HL-60 (cell line): Measurements from ENCODE around the gene RAP1A.

Experiments
- DNase-seq, 2 experiments: peaks; one replicate each; pipeline ENCODE4 v3.0.0-alpha.2; 2010 to 2020; ENCODE audit warnings: low read depth in 1 of 2, low spot score in 1 of 2
- H3K27ac ChIP-seq: fragments of 250-450 bp; sonication (Bioruptor Pico); replicated peaks from 2 replicates; pipeline ENCODE4 v1.5.1; 2020; ENCODE audit warnings: mild to moderate bottlenecking, moderate library complexity
- H3K27me3 ChIP-seq: fragments of 250-450 bp; sonication (Bioruptor Pico); 2 replicates; pipeline ENCODE4 v1.5.1; 2021; ENCODE audit warnings: mild to moderate bottlenecking, moderate library complexity; ENCODE audit not compliant: insufficient read depth, poor library complexity, severe bottlenecking
- H3K4me3 ChIP-seq: replicated peaks from 2 replicates; pipeline ENCODE4 v1.5.1; 2011; ENCODE audit warnings: mild to moderate bottlenecking, control low read depth, low read length; ENCODE audit not compliant: insufficient read depth
- CTCF ChIP-seq: IDR thresholded peaks from one replicate; pipeline ENCODE4 v1.5.1; 2011; ENCODE audit warnings: low read length, control low read depth, inconsistent platforms; ENCODE audit not compliant: insufficient read depth
- GABPA ChIP-seq: IDR thresholded peaks from 2 replicates; pipeline ENCODE4 v1.6.1; 2012; ENCODE audit warnings: low read depth
- POLR2AphosphoS5 ChIP-seq: IDR thresholded peaks from 2 replicates; pipeline ENCODE4 v1.6.1; 2012; ENCODE audit warnings: low read depth
- REST ChIP-seq: IDR thresholded peaks from 2 replicates; pipeline ENCODE4 v1.6.1; 2012; ENCODE audit warnings: low read depth; ENCODE audit not compliant: insufficient replicate concordance
- SPI1 ChIP-seq: IDR thresholded peaks from 2 replicates; pipeline ENCODE4 v1.6.1; 2012; ENCODE audit warnings: low read depth, mild to moderate bottlenecking, borderline replicate concordance

The RAP1A gene

GRCh38 chr1:111699268-111699667 lies 79.7 kb downstream of the RAP1A start:
- Histone ChIP-seq H3K27me3 (no peaks in the 10 kb centered on the region), H3K4me3 (no peak overlapping the region), H3K27ac (no peak overlapping the region)
- TF ChIP-seq SPI1 (peak; percentile 70), POLR2AphosphoS5 (no peak)
- no peak for DNase-seq

- Histone ChIP-seq H3K27ac (no peak overlapping the region), H3K27me3 (no peaks in the 10 kb centered on the region), H3K4me3 (no peak overlapping the region)
- no peak for DNase-seq
- no peak for TF ChIP-seq CTCF
- no peak for TF ChIP-seq GABPA
- no peak for TF ChIP-seq SPI1
- no peak for TF ChIP-seq REST
- no peak for TF ChIP-seq POLR2AphosphoS5
Measured at GRCh38 chr1:111702504-111703050, 83.0 kb downstream of the RAP1A start.

GRCh38 chr1:111704240-111704639 lies 84.7 kb downstream of the RAP1A start:
- H3K27me3 ChIP-seq = no peaks in the 10 kb centered on the region
- H3K27ac ChIP-seq = no peak overlapping the region
- peak in 1 of 2 experiments; percentile 14 for DNase-seq
- H3K4me3 ChIP-seq = no peak overlapping the region
- TF ChIP-seq CTCF (no peak), REST (no peak), POLR2AphosphoS5 (no peak), GABPA (no peak), SPI1 (no peak)

- no peak overlapping the region for H3K4me3 ChIP-seq
- TF ChIP-seq REST (no peak), CTCF (no peak), SPI1 (no peak), GABPA (no peak), POLR2AphosphoS5 (no peak)
- H3K27me3 ChIP-seq = no peaks in the 10 kb centered on the region
- H3K27ac ChIP-seq = 0 out of 2 replicates have a peak overlapping the region, but pooled peaks have one; percentile 8
- no peak for DNase-seq
Measured at GRCh38 chr1:111704776-111705175, 85.2 kb downstream of the RAP1A start.
